ENCODE measurements around the gene CLRN1.

Gene CLRN1

GRCh38 chr3:150925751-150926201, 46.8 kb downstream of the CLRN1 start:
- in situ Hi-C loops (cut with MboI; ENCODE audit: low sequenced_read_pairs) = no loop called here

- in situ Hi-C loops (cut with MboI; ENCODE audit: low sequenced_read_pairs) = no loop called here
Measured at GRCh38 chr3:150922611-150923010, 49.9 kb downstream of the CLRN1 start.

GRCh38 chr3:150921209-150921608, 51.3 kb downstream of the CLRN1 start:
- in situ Hi-C loops (cut with MboI; ENCODE audit: low sequenced_read_pairs) = no loop called here

- in situ Hi-C loops (cut with MboI; ENCODE audit: low sequenced_read_pairs) = no loop called here
Measured at GRCh38 chr3:150920236-150920635, 52.3 kb downstream of the CLRN1 start.

GRCh38 chr3:150917951-150918350, 54.6 kb downstream of the CLRN1 start:
- in situ Hi-C loops (cut with MboI; ENCODE audit: low sequenced_read_pairs) = no loop called here

- in situ Hi-C loops (cut with MboI; ENCODE audit: low sequenced_read_pairs) = no loop called here
Measured at GRCh38 chr3:150913133-150913922, 59.2 kb downstream of the CLRN1 start.

- in situ Hi-C loops (cut with MboI; ENCODE audit: low sequenced_read_pairs) = no loop called here
Measured at GRCh38 chr3:150912501-150912900, 60.0 kb downstream of the CLRN1 start.

GRCh38 chr3:150911771-150912170, 60.8 kb downstream of the CLRN1 start:
- in situ Hi-C loops (cut with MboI; ENCODE audit: low sequenced_read_pairs) = no loop called here

GRCh38 chr3:150906461-150906860, 66.1 kb downstream of the CLRN1 start:
- in situ Hi-C loops (cut with MboI; ENCODE audit: low sequenced_read_pairs) = no loop called here

- in situ Hi-C loops (cut with MboI; ENCODE audit: low sequenced_read_pairs) = no loop called here
Measured at GRCh38 chr3:150905746-150906145, 66.8 kb downstream of the CLRN1 start.

GRCh38 chr3:150905339-150905738, 67.2 kb downstream of the CLRN1 start, which contains the start of gene MINDY4B:
MINDY4B (minus strand) TSS chr3:150905439; CDS start chr3:150905439, 0 bp downstream.
- in situ Hi-C loops (cut with MboI; ENCODE audit: low sequenced_read_pairs) = no loop called here

GRCh38 chr3:150902988-150903387, 69.5 kb downstream of the CLRN1 start:
- in situ Hi-C loops (cut with MboI; ENCODE audit: low sequenced_read_pairs) = no loop called here

- in situ Hi-C loops (cut with MboI; ENCODE audit: low sequenced_read_pairs) = no loop called here
Measured at GRCh38 chr3:150901793-150902192, 70.7 kb downstream of the CLRN1 start.

- in situ Hi-C loops (cut with MboI; ENCODE audit: low sequenced_read_pairs) = no loop called here
Measured at GRCh38 chr3:150899141-150899540, 73.4 kb downstream of the CLRN1 start.

- in situ Hi-C loops (cut with MboI; ENCODE audit: low sequenced_read_pairs) = no loop called here
Measured at GRCh38 chr3:150898046-150898754, 74.3 kb downstream of the CLRN1 start.

- in situ Hi-C loops (cut with MboI; ENCODE audit: low sequenced_read_pairs) = no loop called here
Measured at GRCh38 chr3:150897592-150897991, 74.9 kb downstream of the CLRN1 start.

- in situ Hi-C loops (cut with MboI; ENCODE audit: low sequenced_read_pairs) = no loop called here
Measured at GRCh38 chr3:150890831-150891230, 81.7 kb downstream of the CLRN1 start.

GRCh38 chr3:150890295-150890694, 82.2 kb downstream of the CLRN1 start:
- in situ Hi-C loops (cut with MboI; ENCODE audit: low sequenced_read_pairs) = no loop called here

- in situ Hi-C loops (cut with MboI; ENCODE audit: low sequenced_read_pairs) = no loop called here
Measured at GRCh38 chr3:150889106-150889505, 83.4 kb downstream of the CLRN1 start.

- in situ Hi-C loops (cut with MboI; ENCODE audit: low sequenced_read_pairs) = no loop called here
Measured at GRCh38 chr3:150887031-150887430, 85.5 kb downstream of the CLRN1 start.

- in situ Hi-C loops (cut with MboI; ENCODE audit: low sequenced_read_pairs) = no loop called here
Measured at GRCh38 chr3:150885535-150885934, 87.0 kb downstream of the CLRN1 start.

GRCh38 chr3:150878996-150879575, 93.4 kb downstream of the CLRN1 start:
- in situ Hi-C loops (cut with MboI; ENCODE audit: low sequenced_read_pairs) = no loop called here
